HG02885 (cell line): ENCODE measurements around the gene TNK2.
"Not testable (repeated sequence)": the region's sequence is repeated elsewhere in the genome, so short reads cannot be mapped to it uniquely, and the experiment has no call there.

Experiments
- ATAC-seq: cut with Tn5 transposase; IDR thresholded peaks from one replicate; pipeline ENCODE4 v1.9.1; 2021; ENCODE audit warnings: mild to moderate bottlenecking; ENCODE audit not compliant: unreplicated experiment, poor library complexity

The TNK2 gene

DNA sequence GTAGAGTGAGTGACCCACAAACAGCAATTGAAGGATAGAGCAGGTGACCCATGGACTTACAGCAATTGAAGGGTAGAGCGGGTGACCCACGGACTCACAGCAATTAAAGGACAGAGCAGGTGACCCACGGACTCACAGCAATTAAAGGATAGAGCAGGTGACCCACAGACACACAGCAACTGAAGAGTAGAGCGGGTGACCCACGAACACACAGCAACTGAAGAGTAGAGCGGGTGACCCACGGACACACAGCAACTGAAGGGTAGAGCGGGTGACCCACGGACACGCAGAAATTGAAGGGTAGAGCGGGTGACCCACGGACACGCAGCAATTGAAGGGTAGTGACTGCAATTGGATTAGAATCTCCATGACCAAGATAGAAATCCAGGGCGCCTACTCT, 9.8 kb upstream of the TNK2 start:
- no peak for ATAC-seq

- ATAC-seq = no peak
These were observed 8.6 kb upstream of the TNK2 start for GRCh38 chr3:195916991-195917390.

DNA sequence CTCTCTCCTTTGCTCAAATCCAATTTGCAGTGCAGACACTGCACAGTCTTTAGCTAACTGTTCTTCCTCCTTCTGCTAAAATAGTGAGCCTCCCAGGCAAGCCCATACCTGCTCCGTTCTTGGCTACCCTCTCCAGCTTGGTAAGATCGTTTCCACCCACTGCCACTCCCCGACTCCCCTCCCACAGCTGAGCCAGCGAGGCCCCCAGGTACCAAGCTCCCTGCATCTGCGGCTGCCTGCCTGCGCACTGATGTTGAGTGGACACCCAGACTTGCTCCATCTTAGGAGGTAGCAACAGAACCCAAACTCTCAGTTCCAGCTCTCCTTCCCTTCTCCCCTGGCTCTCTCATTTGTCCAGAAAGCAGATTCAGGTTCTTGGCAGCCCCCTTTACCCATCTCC, 7.9 kb upstream of the TNK2 start:
- ATAC-seq = no peak

GRCh38 chr3:195914648-195915473, 6.5 kb upstream of the TNK2 start:
- peak; percentile 93 for ATAC-seq

- ATAC-seq = not testable (repeated sequence)
These were observed 5.8 kb upstream of the TNK2 start for GRCh38 chr3:195914146-195914545.

- no peak for ATAC-seq
These were observed 5.0 kb upstream of the TNK2 start for GRCh38 chr3:195913382-195913781.

DNA sequence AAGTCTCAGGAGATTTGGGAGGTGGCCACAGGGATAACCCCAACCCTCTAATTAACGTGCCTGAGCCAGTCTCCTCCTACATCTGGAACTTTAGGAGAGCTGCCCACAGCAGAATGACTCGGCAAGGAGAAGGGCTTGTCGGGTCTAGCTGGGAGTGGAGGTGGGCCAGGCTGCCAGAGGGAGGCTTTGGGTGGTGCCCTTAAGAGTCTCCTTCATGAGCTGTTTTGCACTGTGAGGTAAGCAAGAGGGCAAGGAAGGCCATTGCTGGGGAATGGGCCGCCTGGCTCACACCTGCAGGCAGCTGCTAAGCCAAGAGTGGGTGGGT, 3.6 kb upstream of the TNK2 start:
- ATAC-seq = no peak

- ATAC-seq = no peak
These were observed 2.9 kb upstream of the TNK2 start for GRCh38 chr3:195911041-195911945.

DNA sequence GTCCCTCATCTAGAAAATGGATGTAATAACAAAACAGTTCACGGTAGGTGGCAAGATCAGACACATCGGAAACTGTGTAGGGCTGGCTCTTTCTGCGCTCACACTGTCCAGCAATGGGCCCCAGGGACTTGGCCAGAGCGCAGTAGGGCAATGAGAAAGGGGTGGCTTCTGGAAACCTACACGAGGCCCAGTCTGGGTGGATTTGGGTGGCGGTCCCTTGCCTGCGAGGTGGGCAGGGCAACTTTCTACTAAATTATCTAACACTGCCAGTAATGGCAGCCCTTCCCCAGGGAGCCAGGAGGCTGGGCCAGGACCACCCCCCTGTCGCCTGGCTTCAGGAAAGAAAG, 2.1 kb upstream of the TNK2 start:
- ATAC-seq = no peak

DNA sequence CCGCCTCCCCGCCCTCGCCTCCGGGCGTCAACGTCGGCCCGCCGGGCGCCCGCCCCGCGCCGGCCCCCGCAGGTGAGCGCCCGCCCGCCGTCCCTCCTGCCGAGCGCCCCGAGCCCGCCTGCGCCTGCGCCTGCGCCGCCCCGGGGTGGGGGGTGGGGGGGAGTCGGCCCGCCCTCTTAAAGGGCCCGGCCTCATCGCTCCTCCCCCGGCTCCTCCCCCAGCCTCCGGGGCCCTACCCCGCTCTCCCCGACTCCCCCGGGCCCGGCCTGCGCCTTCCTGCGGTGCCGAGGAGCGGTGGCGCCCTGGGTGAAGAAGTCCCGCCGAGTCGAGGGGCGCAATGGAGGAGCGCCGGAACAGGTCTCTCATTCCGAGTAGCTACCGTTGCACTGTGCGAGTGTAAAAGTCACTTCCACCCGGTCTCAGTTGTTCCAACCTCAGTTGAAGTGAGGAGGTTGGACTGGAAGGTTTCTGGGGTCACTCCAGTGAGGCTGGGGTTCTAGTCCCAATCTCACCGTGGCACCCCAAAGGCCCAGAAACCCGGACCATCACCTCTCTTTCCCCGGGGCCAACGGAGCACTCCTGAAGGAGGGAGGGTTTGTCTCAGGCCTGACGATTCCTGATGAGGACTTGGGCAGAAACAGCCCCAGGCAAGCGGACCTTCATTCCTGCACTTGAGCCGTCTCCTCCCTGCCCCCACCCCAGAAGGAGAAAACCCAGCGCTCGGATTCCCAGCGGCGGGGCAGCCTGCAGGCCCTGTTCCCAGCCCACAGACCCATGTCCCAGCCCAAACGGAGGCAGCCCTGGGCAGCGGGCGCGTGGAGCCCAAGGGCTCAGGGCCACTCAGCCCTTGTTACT, 1.5 kb upstream of the TNK2 start:
- peak; percentile 57 for ATAC-seq

DNA sequence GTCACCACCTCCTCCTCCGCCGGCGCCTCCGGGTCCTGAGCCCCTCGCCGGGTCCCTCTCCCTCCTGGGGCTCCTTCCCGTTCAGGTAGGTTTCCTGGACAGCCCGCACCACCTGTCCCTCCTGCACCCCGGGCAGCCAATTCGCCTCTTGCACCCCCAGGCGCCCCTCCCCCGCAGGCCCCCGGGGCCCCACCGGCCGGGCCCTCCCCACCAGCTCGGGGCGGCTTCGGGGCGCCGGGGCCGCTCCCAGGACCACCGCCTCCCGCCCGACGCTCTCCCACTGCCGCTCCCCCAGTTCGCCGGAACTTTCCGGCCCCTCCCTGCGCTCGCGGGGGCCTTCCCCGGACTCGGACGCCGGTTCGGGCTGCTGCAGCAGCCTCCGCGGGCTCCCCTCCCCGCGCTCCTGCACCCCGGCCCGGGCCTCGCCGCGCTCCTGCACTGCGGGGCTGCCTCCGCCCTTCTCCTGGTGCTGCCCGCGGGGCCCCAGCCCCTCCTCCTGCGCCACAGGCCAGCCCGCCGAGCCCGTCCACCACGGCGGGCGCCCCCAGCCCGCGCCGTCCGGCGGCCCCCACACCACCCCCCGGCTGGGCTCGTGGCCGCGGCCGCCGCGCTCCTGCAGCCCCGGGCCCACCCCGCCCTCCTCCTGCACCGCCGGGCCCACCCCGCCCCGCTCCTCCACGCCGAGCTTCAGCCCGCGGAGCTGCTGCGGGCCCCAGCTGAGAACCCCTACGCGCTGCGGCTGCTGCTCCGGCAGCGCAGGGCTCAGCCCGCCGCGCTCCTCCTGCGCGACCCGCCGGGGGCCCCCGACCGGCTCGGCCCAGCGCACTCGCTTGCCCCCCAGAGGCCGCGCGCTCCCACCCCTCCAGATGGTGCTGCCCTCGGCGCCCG, 587 bp upstream of the TNK2 start:
- peak; percentile 35 for ATAC-seq

DNA sequence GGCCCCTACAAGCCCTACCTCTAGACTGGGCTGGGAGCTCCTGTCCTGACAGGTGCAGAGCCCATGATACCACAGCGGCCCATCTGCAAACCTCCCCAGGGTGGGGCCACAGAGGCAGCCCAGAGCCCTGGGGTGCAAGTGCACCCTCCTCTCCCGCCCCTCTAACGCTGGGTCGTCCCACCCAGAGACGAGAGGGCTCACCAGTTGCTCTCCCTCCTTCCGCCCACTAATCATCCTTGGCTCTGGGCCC, 742 bp downstream of the TNK2 start:
- ATAC-seq = no peak

DNA sequence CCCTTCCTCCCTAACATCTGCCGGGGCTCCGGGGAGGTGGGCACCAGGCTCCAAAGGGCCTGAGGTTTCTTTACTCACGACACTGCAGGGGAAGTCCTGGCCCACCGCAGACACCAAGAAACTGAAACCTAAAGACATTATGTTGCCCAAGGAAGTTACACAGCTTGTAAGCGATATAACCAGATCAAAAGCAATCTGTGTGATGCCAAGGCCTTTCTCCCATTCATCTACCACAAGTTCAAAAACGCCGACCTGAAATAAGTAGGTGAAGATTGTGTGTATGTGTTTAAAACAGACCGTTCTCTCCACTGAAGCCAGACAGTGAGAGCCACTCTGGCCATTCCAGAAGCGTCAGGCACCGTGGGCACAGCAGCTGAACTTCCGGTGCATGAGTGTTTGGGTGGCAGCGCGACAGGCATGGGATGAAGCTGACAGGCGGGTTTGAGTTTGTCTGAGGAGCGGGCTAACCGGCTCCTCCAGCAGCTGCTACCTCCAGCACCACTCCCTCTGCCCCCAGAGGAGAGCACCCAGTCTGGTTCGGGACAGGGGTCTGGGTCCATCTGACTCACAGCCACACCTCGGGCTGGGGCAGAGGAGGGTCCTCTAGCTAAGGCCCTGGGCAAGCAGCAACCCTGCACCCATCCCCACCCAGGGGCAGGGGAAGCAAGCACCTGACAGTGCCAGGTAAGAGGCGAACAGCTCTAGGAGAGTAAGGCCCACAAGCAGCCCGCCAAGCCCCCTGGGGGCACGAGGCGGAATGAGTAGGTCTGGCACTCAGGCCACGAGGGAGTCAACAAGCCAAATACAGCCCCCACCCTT, 1.3 kb downstream of the TNK2 start:
- no peak for ATAC-seq

- ATAC-seq = no peak
These were observed 2.1 kb downstream of the TNK2 start for GRCh38 chr3:195905970-195906864.

DNA sequence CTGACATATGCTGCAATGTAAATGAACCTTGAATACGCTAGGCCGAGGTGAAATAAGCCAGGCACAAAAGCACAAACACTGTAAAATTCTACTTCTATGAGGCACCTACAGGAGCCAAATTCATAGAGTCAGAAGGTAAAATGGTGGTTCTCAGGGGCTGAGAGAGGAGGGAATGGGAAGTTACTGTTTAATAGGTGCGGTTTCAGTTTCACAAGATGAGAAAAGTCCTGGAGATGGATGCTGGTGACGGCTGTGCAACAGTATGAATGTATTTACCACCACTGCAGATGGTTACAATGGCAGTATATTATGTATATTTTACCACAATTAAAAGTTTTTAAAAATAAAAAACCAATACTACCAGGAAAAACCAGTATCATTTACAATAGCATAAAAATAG, 4.0 kb downstream of the TNK2 start:
- ATAC-seq = no peak

DNA sequence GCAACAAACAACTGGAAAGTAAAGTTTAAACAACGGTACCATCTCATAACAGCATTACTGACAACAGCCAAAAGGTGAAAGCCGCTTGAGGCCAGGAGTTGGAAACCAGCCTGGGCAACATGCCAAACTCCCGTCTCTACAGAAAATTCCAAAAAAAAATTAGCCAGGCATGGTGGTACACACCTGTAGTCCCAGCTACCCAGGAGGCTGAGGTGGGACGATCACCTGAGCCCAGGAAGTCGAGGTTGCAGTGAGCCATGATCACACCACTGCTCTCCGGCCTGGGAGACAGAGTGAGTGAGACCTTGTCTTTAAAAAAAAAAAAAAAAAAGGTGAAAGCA, 4.4 kb downstream of the TNK2 start:
- no peak for ATAC-seq

- not testable (repeated sequence) for ATAC-seq
These were observed 5.7 kb downstream of the TNK2 start for GRCh38 chr3:195902634-195903033.

GRCh38 chr3:195901836-195902585, 6.3 kb downstream of the TNK2 start:
- ATAC-seq = not testable (repeated sequence)
